H9 (cell line): ENCODE results near the gene XIRP1. TPM values are rescaled to one million over a fixed set of nuclear protein-coding genes. Genes with fewer than 3 reads are reported as not detected.

Experiments used
- DNase-seq: peaks from one replicate; pipeline ENCODE4 v3.0.0-alpha.2; 2017
- H2AFZ ChIP-seq: one replicate; pipeline ENCODE4 v1.6.1; 2013; ENCODE audit warnings: mild to moderate bottlenecking, low read length, control low read depth, moderate library complexity
- H2AK5ac ChIP-seq: 2 replicates; pipeline ENCODE4 v1.6.1; 2013; ENCODE audit warnings: low read length, control low read depth, mixed read lengths; ENCODE audit not compliant: insufficient read length
- H2BK120ac ChIP-seq: one replicate; pipeline ENCODE4 v1.6.1; 2013; ENCODE audit warnings: low read depth, mild to moderate bottlenecking, low read length, control low read depth, inconsistent platforms; ENCODE audit not compliant: poor library complexity, severe bottlenecking
- H2BK12ac ChIP-seq: 2 replicates; pipeline ENCODE4 v1.6.1; 2013; ENCODE audit warnings: low read length, control low read depth, mixed read lengths, low read depth; ENCODE audit not compliant: insufficient read length
- H2BK15ac ChIP-seq: 2 replicates; pipeline ENCODE4 v1.6.1; 2013; ENCODE audit warnings: low read depth, low read length, control low read depth
- H2BK20ac ChIP-seq: one replicate; pipeline ENCODE4 v1.6.1; 2013; ENCODE audit warnings: low read depth, mild to moderate bottlenecking, low read length, control low read depth, inconsistent platforms; ENCODE audit not compliant: poor library complexity, severe bottlenecking
- H2BK5ac ChIP-seq: 2 replicates; pipeline ENCODE4 v1.6.1; 2013; ENCODE audit warnings: low read length, control low read depth, mixed read lengths; ENCODE audit not compliant: insufficient read length
- H3K14ac ChIP-seq: 2 replicates; pipeline ENCODE4 v1.6.1; 2013; ENCODE audit warnings: low read length, control low read depth; ENCODE audit not compliant: insufficient read depth
- H3K18ac ChIP-seq: 2 replicates; pipeline ENCODE4 v1.6.1; 2013; ENCODE audit warnings: low read depth, mild to moderate bottlenecking, mixed read lengths, low read length, control low read depth; ENCODE audit not compliant: insufficient read length
- H3K23ac ChIP-seq: 2 replicates; pipeline ENCODE4 v1.6.1; 2013; ENCODE audit warnings: low read length, control low read depth, mixed read lengths, low read depth; ENCODE audit not compliant: insufficient read length
- H3K23me2 ChIP-seq: 2 replicates; pipeline ENCODE4 v1.6.1; 2013; ENCODE audit warnings: low read depth, mild to moderate bottlenecking, mixed read lengths, low read length, control low read depth; ENCODE audit not compliant: insufficient read length, poor library complexity, severe bottlenecking
- H3K27ac ChIP-seq: 2 replicates; pipeline ENCODE4 v1.5.1; 2013; ENCODE audit warnings: low read length, control low read depth, mixed read lengths, low read depth; ENCODE audit not compliant: insufficient read length
- H3K27me3 ChIP-seq: 2 replicates; pipeline ENCODE4 v1.6.1; 2013; ENCODE audit warnings: low read length, control low read depth, inconsistent platforms; ENCODE audit not compliant: insufficient read depth
- H3K4ac ChIP-seq: 2 replicates; pipeline ENCODE4 v1.6.1; 2013; ENCODE audit warnings: low read depth, mild to moderate bottlenecking, control low read depth, inconsistent platforms, low read length, moderate library complexity
- H3K4me1 ChIP-seq: 2 replicates; pipeline ENCODE4 v1.6.1; 2013; ENCODE audit warnings: low read length, control low read depth, inconsistent platforms; ENCODE audit not compliant: insufficient read depth
- H3K4me2 ChIP-seq: 2 replicates; pipeline ENCODE4 v1.6.1; 2013; ENCODE audit warnings: low read length, control low read depth, mixed read lengths; ENCODE audit not compliant: insufficient read length, insufficient read depth
- H3K56ac ChIP-seq: 2 replicates; pipeline ENCODE4 v1.6.1; 2013; ENCODE audit warnings: low read depth, mild to moderate bottlenecking, mixed read lengths, low read length, control low read depth; ENCODE audit not compliant: insufficient read length
- H3K79me1 ChIP-seq: 2 replicates; pipeline ENCODE4 v1.6.1; 2013; ENCODE audit warnings: low read depth, mild to moderate bottlenecking, moderate library complexity, low read length, control low read depth, inconsistent platforms; ENCODE audit not compliant: insufficient read depth, poor library complexity, severe bottlenecking
- H3K79me2 ChIP-seq: 2 replicates; pipeline ENCODE4 v1.6.1; 2013; ENCODE audit warnings: low read length, control low read depth, inconsistent platforms; ENCODE audit not compliant: insufficient read depth
- H3K9ac ChIP-seq: 2 replicates; pipeline ENCODE4 v1.6.1; 2013; ENCODE audit warnings: low read length, control low read depth, mixed read lengths; ENCODE audit not compliant: insufficient read length; ENCODE audit errors: extremely low read depth
- H3K9me3 ChIP-seq: one replicate; pipeline ENCODE4 v1.6.1; 2013; ENCODE audit warnings: low read depth, low read length, inconsistent platforms; ENCODE audit not compliant: control insufficient read depth
- H3T11ph ChIP-seq: one replicate; pipeline ENCODE4 v1.6.1; 2013; ENCODE audit warnings: mild to moderate bottlenecking, low read length, control low read depth, inconsistent platforms
- H4K20me1 ChIP-seq: one replicate; pipeline ENCODE4 v1.6.1; 2013; ENCODE audit not compliant: control insufficient read depth, insufficient read length, insufficient read depth
- H4K5ac ChIP-seq: 2 replicates; pipeline ENCODE4 v1.6.1; 2013; ENCODE audit warnings: low read depth, mild to moderate bottlenecking, mixed read lengths, low read length, control low read depth; ENCODE audit not compliant: insufficient read length
- H4K8ac ChIP-seq: replicated peaks from 2 replicates; pipeline ENCODE4 v1.6.1; 2013; ENCODE audit warnings: low read length, control low read depth, mixed read lengths, low read depth; ENCODE audit not compliant: insufficient read length
- H4K91ac ChIP-seq: 2 replicates; pipeline ENCODE4 v1.6.1; 2013; ENCODE audit warnings: low read depth, mild to moderate bottlenecking, moderate library complexity, mixed read lengths, low read length, control low read depth; ENCODE audit not compliant: insufficient read length
- H3K27ac Mint-ChIP-seq, 3 experiments: 2 replicates in 2 of 3; 3 replicates in 1 of 3; pipeline ENCODE4 v1.8.0; 2020 to 2021; ENCODE audit warnings: mixed read lengths in 3 of 3, mild to moderate bottlenecking in 1 of 3, moderate library complexity in 1 of 3
- H3K27me3 Mint-ChIP-seq: 2 replicates; pipeline ENCODE4 v1.8.0; 2021; ENCODE audit warnings: low read depth, mild to moderate bottlenecking, moderate library complexity, mixed read lengths
- H3K36me3 Mint-ChIP-seq, 3 experiments: 2 replicates in 2 of 3; 3 replicates in 1 of 3; pipeline ENCODE4 v1.8.0; 2020 to 2021; ENCODE audit warnings: low read depth in 3 of 3, mixed read lengths in 3 of 3; ENCODE audit not compliant: insufficient read depth in 1 of 3
- H3K4me1 Mint-ChIP-seq, 2 experiments: 2 replicates each; pipeline ENCODE4 v1.8.0; 2020; ENCODE audit warnings: mixed read lengths in 2 of 2
- H3K4me3 Mint-ChIP-seq, 2 experiments: 2 replicates in 1 of 2; 3 replicates in 1 of 2; pipeline ENCODE4 v1.8.0; 2020 to 2021; ENCODE audit warnings: mild to moderate bottlenecking in 2 of 2, mixed read lengths in 2 of 2, moderate library complexity in 1 of 2
- H3K9me3 Mint-ChIP-seq, 2 experiments: 2 replicates in 1 of 2; 3 replicates in 1 of 2; pipeline ENCODE4 v1.8.0; 2020; ENCODE audit warnings: mild to moderate bottlenecking in 2 of 2, mixed read lengths in 2 of 2, moderate library complexity in 1 of 2
- CTCF ChIP-seq: fragments of 200-600 bp; sonication (generic); conservative IDR thresholded peaks from 3 replicates; pipeline ENCODE4 v1.8.0; 2021; ENCODE audit warnings: antibody characterized with exemption, mild to moderate bottlenecking
- WGBS: extraction: QIAGEN DNeasy Blood & Tissue Kit; methylation state at CpG from one replicate; pipeline ENCODE4 v1.1.7; 2013; ENCODE audit warnings: missing lambda C conversion rate, low lambda C conversion rate, mixed read lengths; ENCODE audit not compliant: insufficient read length; ENCODE audit errors: extremely low coverage; 5-methylcytosine and 5-hydroxymethylcytosine counted together
- total RNA-seq: library from RNA; stranded (reverse); gene quantifications from 2 replicates; pipeline ENCODE4 v1.2.1, GENCODE V29; 2021

The XIRP1 gene
- total RNA-seq, 1 experiment from 2014 or later: not detected

GRCh38 chr3:39232859-39233258 lies 40.5 kb upstream of the XIRP1 start:
- Histone ChIP-seq H2BK12ac (no peak overlapping the region), H3K14ac (no peak overlapping the region), H3K9me3 (no peaks in the 10 kb centered on the region), H3K79me1 (no peaks in the 10 kb centered on the region), H4K5ac (no peak overlapping the region), H3K18ac (no peak overlapping the region), H3K4me1 (no peaks in the 10 kb centered on the region; the same call in 1 of the 2 replicates), H4K91ac (no peak overlapping the region), H3K4me2 (no peak overlapping the region), H2BK5ac (no peak overlapping the region), H3K4ac (no peak overlapping the region), H4K8ac (no peak overlapping the region), H3K56ac (no peak overlapping the region), H3K23me2 (no peaks in the 10 kb centered on the region), H2BK120ac (no peak overlapping the region), H3T11ph (no peak overlapping the region), H4K20me1 (no peaks in the 10 kb centered on the region), H2AFZ (no peak overlapping the region), H3K79me2 (no peaks in the 10 kb centered on the region), H2BK20ac (no peak overlapping the region), H3K9ac (no peak overlapping the region), H3K27ac (no peak overlapping the region), H3K23ac (no peak overlapping the region), H2BK15ac (no peak overlapping the region), H3K27me3 (no peaks in the 10 kb centered on the region), H2AK5ac (no peak overlapping the region)
- Mint-ChIP-seq H3K27me3 (peaks cover 22% of the 10 kb centered on the region), H3K36me3 (peaks cover 0 to 5% (median 0%) of the 10 kb centered on the region in 3 experiments; a peak in 1 of 7 replicates), H3K4me3 (no peak overlapping the region), H3K27ac (no peak overlapping the region), H3K9me3 (peaks cover 10 to 14% of the 10 kb centered on the region in 2 experiments; a peak in 4 of 5 replicates), H3K4me1 (peaks cover 3% of the 10 kb centered on the region in 2 experiments; a peak in 2 of 4 replicates)
- no peak for DNase-seq
- no CpG with 5 or more reads among the region's 3 CpGs for WGBS
- TF ChIP-seq CTCF: no peak
